GM23338 (cell line): ENCODE data around the gene PTPRN2. TPM values are rescaled to one million over a fixed set of nuclear protein-coding genes. Genes with fewer than 3 reads are reported as not detected.

Experiments
- ATAC-seq: fragments of 200-7000 bp; cut with Tn5 transposase; 3 replicates; pipeline ENCODE4 v1.9.1; 2020
- DNase-seq: peaks from one replicate; pipeline ENCODE4 v3.0.0-alpha.2; 2015; ENCODE audit warnings: low spot score
- H2AFZ ChIP-seq: fragments of 200-600 bp; sonication (generic); 2 replicates; pipeline ENCODE4 v1.8.0; 2016; ENCODE audit warnings: antibody characterized with exemption, mild to moderate bottlenecking, moderate library complexity
- H3F3A ChIP-seq: fragments of 200-600 bp; sonication (generic); replicated peaks from 2 replicates; pipeline ENCODE4 v1.8.0; 2017; ENCODE audit warnings: antibody characterized with exemption, mixed run types, low read depth
- H3K27ac ChIP-seq: fragments of 200-600 bp; sonication (generic); 2 replicates; pipeline ENCODE4 v1.6.1; 2016; ENCODE audit warnings: low read depth
- H3K27me3 ChIP-seq: fragments of 200-600 bp; sonication (generic); 2 replicates; pipeline ENCODE4 v1.8.0; 2016; ENCODE audit warnings: mild to moderate bottlenecking, mixed run types, moderate library complexity; ENCODE audit not compliant: insufficient read depth
- H3K36me3 ChIP-seq: fragments of 200-600 bp; sonication (generic); 2 replicates; pipeline ENCODE4 v1.8.0; 2016; ENCODE audit warnings: mild to moderate bottlenecking; ENCODE audit not compliant: insufficient read depth
- H3K4me1 ChIP-seq: fragments of 200-600 bp; sonication (generic); 2 replicates; pipeline ENCODE4 v1.8.0; 2016; ENCODE audit warnings: mild to moderate bottlenecking, moderate library complexity; ENCODE audit not compliant: insufficient read depth
- H3K4me2 ChIP-seq: fragments of 200-600 bp; sonication (generic); 2 replicates; pipeline ENCODE4 v1.7.1; 2017; ENCODE audit warnings: mixed run types
- H3K4me3 ChIP-seq: fragments of 200-600 bp; sonication (generic); 2 replicates; pipeline ENCODE4 v1.6.1; 2016; ENCODE audit warnings: mixed run types
- H3K79me2 ChIP-seq: fragments of 200-600 bp; sonication (generic); replicated peaks from 2 replicates; pipeline ENCODE4 v1.8.0; 2017; ENCODE audit warnings: mild to moderate bottlenecking; ENCODE audit not compliant: insufficient read depth
- H3K9me2 ChIP-seq: fragments of 200-600 bp; sonication (generic); 2 replicates; pipeline ENCODE4 v1.8.0; 2017; ENCODE audit not compliant: insufficient read depth
- H4K20me1 ChIP-seq: fragments of 200-600 bp; sonication (generic); replicated peaks from 2 replicates; pipeline ENCODE4 v1.8.0; 2017; ENCODE audit warnings: mild to moderate bottlenecking; ENCODE audit not compliant: insufficient read depth
- H3K27ac Mint-ChIP-seq: 2 replicates; pipeline ENCODE4 v1.8.0; 2020; ENCODE audit warnings: inconsistent platforms, mild to moderate bottlenecking, moderate library complexity, mixed read lengths
- H3K27me3 Mint-ChIP-seq: 3 replicates; pipeline ENCODE4 v1.8.0; 2022; ENCODE audit warnings: low read depth, mild to moderate bottlenecking, moderate library complexity, mixed read lengths, inconsistent platforms; ENCODE audit not compliant: insufficient read depth, poor library complexity
- H3K36me3 Mint-ChIP-seq: 3 replicates; pipeline ENCODE4 v1.8.0; 2021; ENCODE audit warnings: low read depth, mild to moderate bottlenecking, inconsistent platforms, moderate library complexity, mixed read lengths
- H3K4me1 Mint-ChIP-seq: 3 replicates; pipeline ENCODE4 v1.8.0; 2020; ENCODE audit warnings: mild to moderate bottlenecking, inconsistent platforms, mixed read lengths
- H3K4me3 Mint-ChIP-seq: 3 replicates; pipeline ENCODE4 v1.8.0; 2021; ENCODE audit warnings: moderate library complexity, mild to moderate bottlenecking, inconsistent platforms, mixed read lengths
- H3K9me3 Mint-ChIP-seq: 3 replicates; pipeline ENCODE4 v1.8.0; 2020; ENCODE audit warnings: moderate library complexity, mild to moderate bottlenecking, inconsistent platforms, mixed read lengths
- CREB1 ChIP-seq: fragments of 250-450 bp; sonication (Bioruptor Pico); IDR thresholded peaks from 2 replicates; pipeline ENCODE4 v1.5.0; 2020; ENCODE audit warnings: low read depth, mild to moderate bottlenecking, moderate library complexity
- CTCF ChIP-seq, 2 experiments: fragments of 200-600 bp in 1 of 2; sonication (generic) in 1 of 2; conservative IDR thresholded peaks; 2 replicates each; pipeline versions ENCODE4 v1.5.1 to v1.6.1; 2016 to 2017; ENCODE audit warnings: antibody characterized with exemption in 2 of 2, low read depth in 2 of 2, mild to moderate bottlenecking in 2 of 2, moderate library complexity in 1 of 2
- ETS1 ChIP-seq: IDR thresholded peaks from 2 replicates; pipeline ENCODE4 v1.6.1; 2016; ENCODE audit warnings: antibody characterized with exemption
- EZH2 ChIP-seq: fragments of 200-600 bp; sonication (generic); IDR thresholded peaks from one replicate; pipeline ENCODE4 v1.8.0; 2017; ENCODE audit warnings: antibody characterized with exemption, mild to moderate bottlenecking, low read depth; ENCODE audit not compliant: unreplicated experiment
- EZH2phosphoT487 ChIP-seq: fragments of 200-600 bp; sonication (generic); IDR thresholded peaks from one replicate; pipeline ENCODE4 v1.8.1; 2018; ENCODE audit warnings: antibody characterized with exemption; ENCODE audit not compliant: unreplicated experiment
- JUNB ChIP-seq: IDR thresholded peaks from one replicate; pipeline ENCODE4 v1.6.1; 2016; ENCODE audit warnings: antibody characterized with exemption; ENCODE audit not compliant: unreplicated experiment
- NANOG ChIP-seq: IDR thresholded peaks from 2 replicates; pipeline ENCODE4 v1.6.1; 2016; ENCODE audit warnings: antibody characterized with exemption, borderline replicate concordance
- POLR2AphosphoS5 ChIP-seq: IDR thresholded peaks from 2 replicates; pipeline ENCODE4 v1.6.1; 2016; ENCODE audit warnings: antibody characterized with exemption, low read depth
- STAT1 ChIP-seq: IDR thresholded peaks from one replicate; pipeline ENCODE4 v1.6.1; 2016; ENCODE audit warnings: antibody characterized with exemption; ENCODE audit not compliant: unreplicated experiment
- ZNF114 ChIP-seq: fragments of 250-450 bp; sonication (Bioruptor Pico); IDR thresholded peaks from 2 replicates; pipeline ENCODE4 v1.5.0; 2020; ENCODE audit warnings: mild to moderate bottlenecking, moderate library complexity
- ZNF331 ChIP-seq: fragments of 250-450 bp; sonication (Bioruptor Pico); IDR thresholded peaks from 2 replicates; pipeline ENCODE4 v1.5.0; 2020; ENCODE audit warnings: low read depth, mild to moderate bottlenecking, moderate library complexity
- polyA plus RNA-seq: library from polyadenylated mRNA; unstranded; fragments of >200 nt; fragmentation: Nextera tagmentation; extraction: Ambion mirVana; gene quantifications from 2 replicates; pipeline ENCODE4 v1.2.1, GENCODE V29; 2016
- total RNA-seq: library from RNA; depleted of rRNA; stranded (reverse); fragments of >200 nt; shearing (Covaris generic); gene quantifications from 2 replicates; pipeline ENCODE4 v1.2.3, GENCODE V29; 2014
- TF ChIP-seq, protein P1 (sequence below): fragments of 250-450 bp; sonication (Bioruptor Pico); IDR thresholded peaks from 2 replicates; pipeline ENCODE4 v1.5.0; 2020; ENCODE audit warnings: mild to moderate bottlenecking, moderate library complexity
- TF ChIP-seq, protein P2 (sequence below): IDR thresholded peaks from one replicate; pipeline ENCODE4 v1.6.1; 2018; ENCODE audit warnings: antibody characterized with exemption; ENCODE audit not compliant: unreplicated experiment

Gene PTPRN2
- total and polyA plus RNA-seq, 2 experiments from 2014 or later, result 0.87 to 4.0 TPM

DNA sequence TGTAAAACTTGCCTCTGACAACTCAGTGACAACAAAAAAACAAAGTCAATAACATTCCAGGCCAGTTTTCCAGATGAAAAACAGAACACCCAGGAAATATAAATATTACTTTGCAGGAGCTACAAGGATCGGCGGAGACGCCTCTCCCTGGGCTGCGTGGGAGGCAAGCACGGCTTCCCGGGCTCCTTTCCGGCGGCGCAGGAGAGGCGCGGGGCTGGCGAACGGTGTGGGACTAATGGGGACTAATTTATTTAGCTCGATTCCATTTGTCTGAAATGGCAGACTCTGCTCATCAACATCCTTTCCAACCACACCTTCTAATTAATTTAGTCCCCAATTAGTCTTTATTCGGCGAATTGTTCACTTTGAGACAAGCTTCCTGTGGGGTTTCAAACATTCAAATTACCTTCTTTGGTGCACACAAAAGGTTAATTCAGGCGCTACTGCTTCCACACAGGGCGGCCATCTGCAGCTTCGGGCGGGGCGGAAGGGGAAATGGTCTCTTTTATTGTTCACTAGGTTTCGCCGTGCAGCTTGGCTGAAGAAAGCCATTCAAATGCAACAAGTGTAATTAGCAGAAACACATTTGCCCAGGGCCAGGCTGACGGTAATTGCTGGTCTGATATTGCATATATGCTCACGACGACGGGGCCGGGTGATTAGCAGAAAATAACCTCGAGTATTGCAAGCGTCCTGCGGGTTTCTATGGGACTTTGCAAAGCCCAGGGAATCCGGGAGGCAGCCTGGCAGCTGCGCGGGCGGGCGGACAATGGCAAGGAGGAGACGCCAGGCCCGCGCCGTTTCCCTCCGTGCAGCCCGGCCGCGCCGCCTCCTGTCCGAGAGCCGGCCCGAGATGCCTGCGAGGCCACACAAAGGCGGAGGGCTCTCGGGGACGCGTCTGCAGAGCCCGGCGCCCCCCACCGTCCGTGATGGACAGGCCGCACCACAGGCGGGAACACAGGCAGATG lies 270.1 kb downstream of the PTPRN2 start:
- no peak overlapping the region for H3K27ac ChIP-seq
- no peaks in the 10 kb centered on the region for H3K79me2 ChIP-seq
- 0 out of 2 replicates have a peak overlapping the region, but pooled peaks have one; percentile 10 for H3K4me3 ChIP-seq
- Mint-ChIP-seq H3K36me3 (peaks cover 48% of the 10 kb centered on the region), H3K4me1 (no peaks in the 10 kb centered on the region), H3K27me3 (peaks cover 4% of the 10 kb centered on the region), H3K27ac (no peak overlapping the region), H3K9me3 (peaks cover 86% of the 10 kb centered on the region), H3K4me3 (no peak overlapping the region)
- no peaks in the 10 kb centered on the region for H4K20me1 ChIP-seq
- H3K36me3 ChIP-seq, result no peaks in the 10 kb centered on the region
- TF ChIP-seq ETS1 (no peak), STAT1 (no peak), EZH2phosphoT487 (no peak), NANOG (no peak), ZNF114 (CRISPR knock-in tag) (no peak), POLR2AphosphoS5 (no peak), CTCF (conservative IDR thresholded peaks at IDR 0.05; ENCODE audit: low read depth in 2 of 2) (no peak), CREB1 (no peak), JUNB (no peak), ZNF331 (CRISPR knock-in tag) (no peak), EZH2 (no peak)
- TF ChIP-seq, protein P1, sequence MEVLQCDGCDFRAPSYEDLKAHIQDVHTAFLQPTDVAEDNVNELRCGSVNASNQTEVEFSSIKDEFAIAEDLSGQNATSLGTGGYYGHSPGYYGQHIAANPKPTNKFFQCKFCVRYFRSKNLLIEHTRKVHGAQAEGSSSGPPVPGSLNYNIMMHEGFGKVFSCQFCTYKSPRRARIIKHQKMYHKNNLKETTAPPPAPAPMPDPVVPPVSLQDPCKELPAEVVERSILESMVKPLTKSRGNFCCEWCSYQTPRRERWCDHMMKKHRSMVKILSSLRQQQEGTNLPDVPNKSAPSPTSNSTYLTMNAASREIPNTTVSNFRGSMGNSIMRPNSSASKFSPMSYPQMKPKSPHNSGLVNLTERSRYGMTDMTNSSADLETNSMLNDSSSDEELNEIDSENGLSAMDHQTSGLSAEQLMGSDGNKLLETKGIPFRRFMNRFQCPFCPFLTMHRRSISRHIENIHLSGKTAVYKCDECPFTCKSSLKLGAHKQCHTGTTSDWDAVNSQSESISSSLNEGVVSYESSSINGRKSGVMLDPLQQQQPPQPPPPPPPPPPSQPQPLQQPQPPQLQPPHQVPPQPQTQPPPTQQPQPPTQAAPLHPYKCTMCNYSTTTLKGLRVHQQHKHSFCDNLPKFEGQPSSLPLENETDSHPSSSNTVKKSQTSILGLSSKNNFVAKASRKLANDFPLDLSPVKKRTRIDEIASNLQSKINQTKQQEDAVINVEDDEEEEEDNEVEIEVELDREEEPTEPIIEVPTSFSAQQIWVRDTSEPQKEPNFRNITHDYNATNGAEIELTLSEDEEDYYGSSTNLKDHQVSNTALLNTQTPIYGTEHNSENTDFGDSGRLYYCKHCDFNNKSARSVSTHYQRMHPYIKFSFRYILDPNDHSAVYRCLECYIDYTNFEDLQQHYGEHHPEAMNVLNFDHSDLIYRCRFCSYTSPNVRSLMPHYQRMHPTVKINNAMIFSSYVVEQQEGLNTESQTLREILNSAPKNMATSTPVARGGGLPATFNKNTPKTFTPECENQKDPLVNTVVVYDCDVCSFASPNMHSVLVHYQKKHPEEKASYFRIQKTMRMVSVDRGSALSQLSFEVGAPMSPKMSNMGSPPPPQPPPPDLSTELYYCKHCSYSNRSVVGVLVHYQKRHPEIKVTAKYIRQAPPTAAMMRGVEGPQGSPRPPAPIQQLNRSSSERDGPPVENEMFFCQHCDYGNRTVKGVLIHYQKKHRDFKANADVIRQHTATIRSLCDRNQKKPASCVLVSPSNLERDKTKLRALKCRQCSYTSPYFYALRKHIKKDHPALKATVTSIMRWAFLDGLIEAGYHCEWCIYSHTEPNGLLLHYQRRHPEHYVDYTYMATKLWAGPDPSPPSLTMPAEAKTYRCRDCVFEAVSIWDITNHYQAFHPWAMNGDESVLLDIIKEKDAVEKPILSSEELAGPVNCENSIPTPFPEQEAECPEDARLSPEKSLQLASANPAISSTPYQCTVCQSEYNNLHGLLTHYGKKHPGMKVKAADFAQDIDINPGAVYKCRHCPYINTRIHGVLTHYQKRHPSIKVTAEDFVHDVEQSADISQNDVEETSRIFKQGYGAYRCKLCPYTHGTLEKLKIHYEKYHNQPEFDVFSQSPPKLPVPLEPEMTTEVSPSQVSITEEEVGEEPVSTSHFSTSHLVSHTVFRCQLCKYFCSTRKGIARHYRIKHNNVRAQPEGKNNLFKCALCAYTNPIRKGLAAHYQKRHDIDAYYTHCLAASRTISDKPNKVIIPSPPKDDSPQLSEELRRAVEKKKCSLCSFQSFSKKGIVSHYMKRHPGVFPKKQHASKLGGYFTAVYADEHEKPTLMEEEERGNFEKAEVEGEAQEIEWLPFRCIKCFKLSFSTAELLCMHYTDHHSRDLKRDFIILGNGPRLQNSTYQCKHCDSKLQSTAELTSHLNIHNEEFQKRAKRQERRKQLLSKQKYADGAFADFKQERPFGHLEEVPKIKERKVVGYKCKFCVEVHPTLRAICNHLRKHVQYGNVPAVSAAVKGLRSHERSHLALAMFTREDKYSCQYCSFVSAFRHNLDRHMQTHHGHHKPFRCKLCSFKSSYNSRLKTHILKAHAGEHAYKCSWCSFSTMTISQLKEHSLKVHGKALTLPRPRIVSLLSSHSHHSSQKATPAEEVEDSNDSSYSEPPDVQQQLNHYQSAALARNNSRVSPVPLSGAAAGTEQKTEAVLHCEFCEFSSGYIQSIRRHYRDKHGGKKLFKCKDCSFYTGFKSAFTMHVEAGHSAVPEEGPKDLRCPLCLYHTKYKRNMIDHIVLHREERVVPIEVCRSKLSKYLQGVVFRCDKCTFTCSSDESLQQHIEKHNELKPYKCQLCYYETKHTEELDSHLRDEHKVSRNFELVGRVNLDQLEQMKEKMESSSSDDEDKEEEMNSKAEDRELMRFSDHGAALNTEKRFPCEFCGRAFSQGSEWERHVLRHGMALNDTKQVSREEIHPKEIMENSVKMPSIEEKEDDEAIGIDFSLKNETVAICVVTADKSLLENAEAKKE (CRISPR knock-in tag), result no peak
- TF ChIP-seq, protein P2, sequence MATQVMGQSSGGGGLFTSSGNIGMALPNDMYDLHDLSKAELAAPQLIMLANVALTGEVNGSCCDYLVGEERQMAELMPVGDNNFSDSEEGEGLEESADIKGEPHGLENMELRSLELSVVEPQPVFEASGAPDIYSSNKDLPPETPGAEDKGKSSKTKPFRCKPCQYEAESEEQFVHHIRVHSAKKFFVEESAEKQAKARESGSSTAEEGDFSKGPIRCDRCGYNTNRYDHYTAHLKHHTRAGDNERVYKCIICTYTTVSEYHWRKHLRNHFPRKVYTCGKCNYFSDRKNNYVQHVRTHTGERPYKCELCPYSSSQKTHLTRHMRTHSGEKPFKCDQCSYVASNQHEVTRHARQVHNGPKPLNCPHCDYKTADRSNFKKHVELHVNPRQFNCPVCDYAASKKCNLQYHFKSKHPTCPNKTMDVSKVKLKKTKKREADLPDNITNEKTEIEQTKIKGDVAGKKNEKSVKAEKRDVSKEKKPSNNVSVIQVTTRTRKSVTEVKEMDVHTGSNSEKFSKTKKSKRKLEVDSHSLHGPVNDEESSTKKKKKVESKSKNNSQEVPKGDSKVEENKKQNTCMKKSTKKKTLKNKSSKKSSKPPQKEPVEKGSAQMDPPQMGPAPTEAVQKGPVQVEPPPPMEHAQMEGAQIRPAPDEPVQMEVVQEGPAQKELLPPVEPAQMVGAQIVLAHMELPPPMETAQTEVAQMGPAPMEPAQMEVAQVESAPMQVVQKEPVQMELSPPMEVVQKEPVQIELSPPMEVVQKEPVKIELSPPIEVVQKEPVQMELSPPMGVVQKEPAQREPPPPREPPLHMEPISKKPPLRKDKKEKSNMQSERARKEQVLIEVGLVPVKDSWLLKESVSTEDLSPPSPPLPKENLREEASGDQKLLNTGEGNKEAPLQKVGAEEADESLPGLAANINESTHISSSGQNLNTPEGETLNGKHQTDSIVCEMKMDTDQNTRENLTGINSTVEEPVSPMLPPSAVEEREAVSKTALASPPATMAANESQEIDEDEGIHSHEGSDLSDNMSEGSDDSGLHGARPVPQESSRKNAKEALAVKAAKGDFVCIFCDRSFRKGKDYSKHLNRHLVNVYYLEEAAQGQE, result no peak
- DNase-seq (peak; percentile 24), ATAC-seq (peak; percentile 76)
- H3K4me1 ChIP-seq, result no peaks in the 10 kb centered on the region
- no peak overlapping the region for H3K4me2 ChIP-seq
- H3F3A ChIP-seq, result 0 out of 2 replicates have a peak, but pooled peaks cover 2% of the 10 kb centered on the region
- H3K9me2 ChIP-seq, result no peaks in the 10 kb centered on the region
- H3K27me3 ChIP-seq, result no peaks in the 10 kb centered on the region
- no peak overlapping the region for H2AFZ ChIP-seq
